ENCODE data around the gene SARM1. TPM values are rescaled to one million over a fixed set of nuclear protein-coding genes. Genes with fewer than 3 reads are reported as not detected.

The SARM1 gene
- polyA plus RNA-seq, 1 of the 3 experiments (the other 2 are of a cell fraction) = 17.4 TPM

GRCh38 chr17:28343491-28343932 is 28.0 kb upstream of the SARM1 start:
- no peak overlapping the region for H3K4me2 ChIP-seq
- ChIA-PET POLR2A (no interaction called here), CTCF (interaction anchor here (0.6 to 1.5 kb wide), 2 partner anchors 13 to 322 kb away, joined by 3 read pairs; no protein-coding TSS in a partner anchor)
- H3K36me3 ChIP-seq (replicated peaks in 1 of 2; ENCODE audit: control insufficient read depth in 1 of 2, insufficient read depth in 2 of 2, low read length in 1 of 2) = peaks cover 69 to 78% of the 10 kb centered on the region in 2 experiments
- no peaks in the 10 kb centered on the region for H3K27me3 ChIP-seq (ENCODE audit: insufficient read depth)
- TF ChIP-seq MEF2A (IDR thresholded peaks at IDR 0.05; ENCODE audit: borderline replicate concordance, low read depth) = no peak
- TF ChIP-seq MAX (IDR thresholded peaks at IDR 0.05; ENCODE audit: low read depth) = no peak
- TF ChIP-seq YY1 (IDR thresholded peaks at IDR 0.05; ENCODE audit: low read depth) = no peak
- no peak for TF ChIP-seq NFIC (IDR thresholded peaks at IDR 0.05; ENCODE audit: borderline replicate concordance)
- TF ChIP-seq SIN3A (IDR thresholded peaks at IDR 0.05; ENCODE audit: borderline replicate concordance, low read depth, low read length) = no peak
- TF ChIP-seq FOXJ3 (CRISPR knock-in tag; IDR thresholded peaks at IDR 0.05) = no peak
- no peak for TF ChIP-seq IRF3 (IDR thresholded peaks at IDR 0.05; ENCODE audit: low read depth, low read length)
- TF ChIP-seq USF2 (IDR thresholded peaks at IDR 0.05; ENCODE audit: borderline replicate concordance, low read depth, low read length) = no peak
- TF ChIP-seq TAF1 (IDR thresholded peaks at IDR 0.05; ENCODE audit: borderline replicate concordance, low read depth, low read length) = no peak
- no peak for TF ChIP-seq EP300 (IDR thresholded peaks at IDR 0.05; ENCODE audit: borderline replicate concordance in 1 of 2, low read depth in 1 of 2, low read length in 1 of 2)
- no peak for TF ChIP-seq ZBTB33 (IDR thresholded peaks at IDR 0.05; ENCODE audit: borderline replicate concordance, low read depth)
- TF ChIP-seq TEAD4 (IDR thresholded peaks at IDR 0.05; ENCODE audit: borderline replicate concordance, insufficient read depth) = no peak
- no peak for TF ChIP-seq GATA2 (CRISPR knock-in tag; IDR thresholded peaks at IDR 0.05)
- no peak for TF ChIP-seq SMC3 (IDR thresholded peaks at IDR 0.05; ENCODE audit: low read depth, low read length)
- TF ChIP-seq RCOR1 (IDR thresholded peaks at IDR 0.05; ENCODE audit: low read length) = no peak
- no peak for TF ChIP-seq REST (IDR thresholded peaks at IDR 0.05; ENCODE audit: low read depth, low read length)
- no peak for TF ChIP-seq FOXM1 (IDR thresholded peaks at IDR 0.05; ENCODE audit: low read depth)
- TF ChIP-seq RXRA (IDR thresholded peaks at IDR 0.05; ENCODE audit: borderline replicate concordance, low read depth) = no peak
- TF ChIP-seq POLR2AphosphoS5 (IDR thresholded peaks at IDR 0.05; ENCODE audit: low read depth, low read length) = no peak
- no peak overlapping the region for H3K27ac ChIP-seq (ENCODE audit: low read depth in 2 of 2, low read length in 1 of 2)
- H3K4me3 ChIP-seq (ENCODE audit: low read depth in 2 of 2, low read length in 1 of 2) = no peak overlapping the region
- H3F3A ChIP-seq (replicated peaks; ENCODE audit: insufficient read depth) = peaks cover 42% of the 10 kb centered on the region
- 100% methylated on average over 6 of the region's 10 CpGs for WGBS (ENCODE audit: low lambda C conversion rate)
- no peak for DNase-seq
- H4K20me1 ChIP-seq (ENCODE audit: insufficient read depth) = peaks cover 15% of the 10 kb centered on the region; the same call in 1 of the 2 replicates
- no peaks in the 10 kb centered on the region for H3K9me2 ChIP-seq
- peaks cover 9 to 23% of the 10 kb centered on the region in 2 experiments for H3K4me1 ChIP-seq (ENCODE audit: control insufficient read depth in 1 of 2, insufficient read depth in 2 of 2, low read depth in 1 of 2, low read length in 1 of 2)
- peaks cover 35% of the 10 kb centered on the region for H3K79me2 ChIP-seq (ENCODE audit: insufficient read depth)
- no peaks in the 10 kb centered on the region for H3K9me3 ChIP-seq
- H3K9ac ChIP-seq = no peak overlapping the region
- no peak overlapping the region for H2AFZ ChIP-seq (ENCODE audit: low read depth)
